IPS-18c (cell line): ENCODE results near the gene YBEY.
"Not testable (repeated sequence)": the region's sequence is repeated elsewhere in the genome, so short reads cannot be mapped to it uniquely, and the experiment has no call there.

Experiments
- H3K4me3 ChIP-seq: 2 replicates; pipeline ENCODE4 v1.7.0; 2013; ENCODE audit warnings: low read depth, mild to moderate bottlenecking, low read length, moderate library complexity; ENCODE audit not compliant: insufficient read depth
- H3K9me3 ChIP-seq: one replicate; pipeline ENCODE4 v1.6.1; 2013; ENCODE audit warnings: mild to moderate bottlenecking, low read length, moderate library complexity; ENCODE audit not compliant: control insufficient read depth, insufficient read depth

YBEY gene

GRCh38 chr21:46285761-46286647, at the start of gene YBEY:
TSS of gene YBEY (plus strand) at chr21:46286342. CDS start at chr21:46286914, 572 bp downstream.
- Histone ChIP-seq H3K4me3 (peak within 1 kb of the TSS; percentile 94), H3K9me3 (no peaks in the 10 kb centered on the region)

GRCh38 chr21:46237474-46237873, 48.7 kb upstream of the YBEY start:
- Histone ChIP-seq H3K9me3 (no peaks in the 10 kb centered on the region), H3K4me3 (no peak overlapping the region)

GRCh38 chr21:46239817-46240325, 46.3 kb upstream of the YBEY start:
- Histone ChIP-seq H3K4me3 (no peak overlapping the region), H3K9me3 (no peaks in the 10 kb centered on the region)

- H3K4me3 ChIP-seq, H3K9me3 ChIP-seq: not testable (repeated sequence)
These were observed 44.6 kb upstream of the YBEY start for GRCh38 chr21:46241577-46241976.

GRCh38 chr21:46243325-46243724, 42.8 kb upstream of the YBEY start:
- Histone ChIP-seq H3K4me3 (no peak overlapping the region), H3K9me3 (no peaks in the 10 kb centered on the region)

GRCh38 chr21:46243960-46244361, 42.2 kb upstream of the YBEY start:
- no peaks in the 10 kb centered on the region for H3K9me3 ChIP-seq
- no peak overlapping the region for H3K4me3 ChIP-seq

- no peak overlapping the region for H3K4me3 ChIP-seq
- no peaks in the 10 kb centered on the region for H3K9me3 ChIP-seq
These were observed 41.5 kb upstream of the YBEY start for GRCh38 chr21:46244602-46245001.

- Histone ChIP-seq H3K4me3 (no peak overlapping the region), H3K9me3 (no peaks in the 10 kb centered on the region)
These were observed 40.8 kb upstream of the YBEY start for GRCh38 chr21:46245213-46245915.

GRCh38 chr21:46246345-46246744, 39.8 kb upstream of the YBEY start:
- H3K9me3 ChIP-seq = no peaks in the 10 kb centered on the region
- H3K4me3 ChIP-seq = no peak overlapping the region

GRCh38 chr21:46247699-46248421, 38.3 kb upstream of the YBEY start:
- H3K4me3 ChIP-seq = no peak overlapping the region
- H3K9me3 ChIP-seq = no peaks in the 10 kb centered on the region

- Histone ChIP-seq H3K9me3 (no peaks in the 10 kb centered on the region), H3K4me3 (no peak overlapping the region)
These were observed 37.7 kb upstream of the YBEY start for GRCh38 chr21:46248422-46248782.

GRCh38 chr21:46248827-46249226, 37.3 kb upstream of the YBEY start:
- no peaks in the 10 kb centered on the region for H3K9me3 ChIP-seq
- no peak overlapping the region for H3K4me3 ChIP-seq

- H3K4me3 ChIP-seq = no peak overlapping the region
These were observed 35.9 kb upstream of the YBEY start for GRCh38 chr21:46250146-46250725.

GRCh38 chr21:46252840-46253239, 33.3 kb upstream of the YBEY start:
- no peaks in the 10 kb centered on the region for H3K9me3 ChIP-seq
- H3K4me3 ChIP-seq = no peak overlapping the region

More at GRCh38 chr21:46250146-46250725, 35.9 kb upstream of the YBEY start:
- no peaks in the 10 kb centered on the region for H3K9me3 ChIP-seq

GRCh38 chr21:46253610-46254124, 32.5 kb upstream of the YBEY start:
- Histone ChIP-seq H3K9me3 (no peaks in the 10 kb centered on the region), H3K4me3 (no peak overlapping the region)

- H3K9me3 ChIP-seq = no peaks in the 10 kb centered on the region
- H3K4me3 ChIP-seq = no peak overlapping the region
These were observed 31.8 kb upstream of the YBEY start for GRCh38 chr21:46254208-46254975.
